Left forelimb (tissue), 1 donor: Measurements from ENCODE around the gene NEU2.

Experiments
- DNase-seq: peaks from one replicate; pipeline ENCODE4 v3.0.0-alpha.2; 2018; ENCODE audit warnings: low spot score

Gene NEU2

DNA sequence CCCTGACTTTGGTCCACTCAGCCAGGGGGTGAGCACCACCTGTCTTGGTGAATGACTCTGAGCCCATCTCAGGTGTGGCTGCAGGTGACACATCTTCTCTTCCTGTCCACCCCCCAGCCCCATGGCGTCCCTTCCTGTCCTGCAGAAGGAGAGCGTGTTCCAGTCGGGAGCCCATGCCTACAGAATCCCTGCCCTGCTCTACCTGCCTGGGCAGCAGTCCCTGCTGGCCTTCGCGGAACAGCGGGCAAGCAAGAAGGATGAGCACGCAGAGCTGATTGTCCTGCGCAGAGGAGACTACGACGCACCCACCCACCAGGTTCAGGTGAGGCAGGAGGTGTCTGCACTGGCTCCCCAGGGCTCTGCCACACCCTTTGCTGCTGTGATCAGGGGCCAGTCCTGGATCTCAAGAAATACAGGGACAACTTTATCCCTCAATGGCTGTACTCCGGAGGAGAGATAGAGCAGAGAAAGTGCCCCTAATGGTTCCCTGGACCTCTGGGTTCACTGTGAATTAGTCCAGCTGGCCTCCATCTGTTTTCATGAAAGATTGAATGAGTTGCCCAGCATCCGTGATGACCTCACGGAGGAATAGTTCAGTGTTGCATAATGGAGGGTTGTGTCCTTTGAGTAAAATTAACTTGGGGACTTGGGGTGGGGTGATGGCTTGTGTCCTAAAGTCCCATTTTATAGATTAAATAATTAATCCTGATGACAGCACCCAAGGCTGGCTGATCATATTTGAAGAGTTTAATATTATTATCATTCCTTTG, at the start of gene NEU2:
NEU2 (plus strand) TSS at position 122 of the 770 bp plus-strand sequence; CDS start at position 122, 0 bp downstream.
- DNase-seq = no peak

DNA sequence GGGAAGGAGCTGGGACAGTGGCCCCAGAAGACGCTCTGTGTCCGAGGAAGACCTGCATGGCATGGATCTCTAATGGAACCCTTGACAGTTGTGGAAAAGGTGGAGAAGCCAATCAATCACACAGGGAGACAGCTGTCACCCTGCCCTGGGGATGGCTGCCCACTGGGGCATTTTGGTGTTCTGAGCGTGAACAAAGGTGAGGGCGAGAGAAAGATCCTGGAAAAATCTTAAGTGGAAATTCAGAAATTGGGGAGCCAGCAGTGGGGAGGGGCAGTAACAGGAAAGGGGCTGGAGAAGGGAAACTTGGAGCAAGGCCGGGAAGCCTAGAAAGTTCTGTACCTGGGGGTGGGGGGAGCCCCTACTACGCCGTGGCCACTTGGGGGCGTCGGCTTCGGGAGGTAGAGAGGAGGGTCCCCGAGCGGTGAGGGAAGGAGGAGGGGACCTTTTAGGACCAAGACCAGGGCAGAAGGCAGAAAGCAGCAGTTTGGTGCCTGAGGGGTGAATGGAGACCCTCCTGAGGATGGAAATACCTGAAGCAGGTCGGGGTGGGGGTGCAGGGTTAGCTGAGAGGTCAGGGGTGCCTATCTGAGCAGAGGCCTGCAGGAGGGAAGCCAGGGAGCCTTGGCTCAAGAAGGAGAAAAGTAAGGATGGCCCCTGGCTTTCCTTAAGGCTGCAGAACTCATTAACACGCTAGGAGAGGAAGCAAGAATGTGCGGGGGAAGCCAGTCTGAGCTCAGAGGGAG, 49.4 kb upstream of the NEU2 start:
- no peak for DNase-seq

DNA sequence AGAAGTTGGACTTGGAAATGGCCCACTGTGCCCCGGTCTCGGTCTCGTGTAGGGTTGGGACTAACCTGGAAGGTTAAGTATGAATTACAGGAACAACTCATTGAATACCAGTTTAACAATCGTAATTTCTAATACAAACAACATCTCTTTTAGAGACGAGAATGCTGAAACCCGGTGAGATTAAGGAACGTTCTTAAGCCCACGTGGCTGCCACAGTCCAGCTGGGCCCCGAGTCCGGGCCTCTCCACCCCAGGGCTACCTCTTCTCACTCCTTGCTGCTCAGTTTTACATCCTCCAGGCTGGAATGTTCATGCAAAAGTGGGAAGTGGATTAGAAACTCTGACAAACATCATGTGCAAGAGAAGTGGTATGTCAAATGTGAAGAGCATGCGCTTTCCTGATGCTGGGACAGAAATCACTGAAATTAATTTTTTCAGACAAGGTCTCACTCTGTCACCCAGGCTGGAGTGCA, 48.8 kb upstream of the NEU2 start:
- no peak for DNase-seq

DNA sequence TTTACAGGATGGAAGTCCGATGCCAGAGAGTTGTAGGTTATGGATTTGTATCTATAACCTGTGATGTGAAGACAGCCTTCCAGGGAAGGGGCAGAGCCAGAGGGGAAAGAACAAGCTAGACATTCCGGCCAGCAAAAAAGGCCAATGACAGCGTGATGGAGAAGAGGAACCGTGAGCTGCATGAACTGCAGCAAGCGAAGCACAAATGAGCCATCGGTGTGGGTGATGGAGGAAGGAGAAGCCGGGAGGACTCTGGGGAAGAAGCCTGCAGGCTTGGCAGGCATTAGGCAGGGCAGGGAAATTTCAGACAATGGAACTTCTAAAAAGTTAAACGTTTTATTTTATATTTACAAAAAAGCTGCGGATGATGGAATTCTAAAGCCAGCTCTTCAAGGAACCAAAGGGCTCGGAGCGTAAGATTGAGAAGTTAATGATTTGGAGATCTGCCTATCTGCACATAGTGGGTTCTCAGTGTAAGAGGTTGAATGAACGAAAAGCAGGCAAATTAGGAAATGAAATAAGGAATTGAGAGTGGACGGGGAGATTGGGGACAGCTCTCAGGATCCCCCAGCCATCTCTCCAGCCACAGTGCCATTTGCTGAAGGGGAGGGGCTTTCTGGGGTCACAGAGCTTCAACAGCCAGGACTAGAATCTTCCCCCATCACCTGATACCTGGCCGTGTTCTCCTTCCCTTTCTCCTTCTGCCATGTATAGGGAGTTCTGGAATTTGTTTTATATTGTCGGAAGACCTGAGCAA, 47.8 kb upstream of the NEU2 start:
- no peak for DNase-seq

DNA sequence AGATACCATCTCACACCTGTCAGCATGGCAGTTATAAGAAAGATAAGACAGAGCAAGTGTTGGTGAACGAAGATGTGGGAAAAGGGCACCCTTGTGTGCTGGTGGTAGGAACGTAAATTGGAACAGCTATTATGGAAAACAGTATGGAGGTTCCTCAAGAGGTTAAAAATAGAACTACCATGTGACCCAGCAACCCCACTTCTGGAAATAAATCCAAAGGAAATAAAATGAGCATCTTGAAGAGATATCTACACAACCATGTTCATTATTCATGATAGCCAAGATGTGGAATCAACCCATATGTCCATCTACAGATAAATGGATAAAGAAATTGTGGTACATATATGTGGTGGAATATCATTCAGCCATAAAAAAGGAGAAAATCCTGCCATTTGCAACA, 46.3 kb upstream of the NEU2 start:
- no peak for DNase-seq

DNA sequence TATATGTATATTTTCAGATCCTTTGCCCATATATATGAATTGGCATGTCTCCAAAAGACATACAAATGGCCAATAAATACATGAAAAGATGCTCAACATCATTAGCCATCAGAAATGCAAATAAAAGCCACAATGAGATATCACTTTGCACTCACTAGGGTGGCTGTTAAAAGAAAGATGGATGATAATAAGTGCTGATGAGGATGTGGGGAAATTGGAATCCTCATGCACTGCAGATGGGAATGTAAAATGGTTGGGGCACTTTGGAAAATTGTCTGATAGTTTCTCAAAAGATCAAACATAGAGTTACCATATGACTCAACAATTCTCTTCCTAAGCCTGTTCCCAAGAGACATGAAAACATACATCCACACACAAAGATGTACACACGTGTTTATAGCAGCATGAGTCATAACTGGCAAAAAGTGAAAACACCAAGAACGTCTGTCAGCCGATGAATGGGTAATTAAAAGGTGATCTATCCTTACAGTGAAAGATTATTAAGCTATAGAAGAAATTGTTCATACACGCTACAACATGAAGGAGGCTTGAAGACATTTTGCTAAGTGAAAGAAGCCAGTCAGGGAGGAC, 39.1 kb upstream of the NEU2 start:
- no peak for DNase-seq

DNA sequence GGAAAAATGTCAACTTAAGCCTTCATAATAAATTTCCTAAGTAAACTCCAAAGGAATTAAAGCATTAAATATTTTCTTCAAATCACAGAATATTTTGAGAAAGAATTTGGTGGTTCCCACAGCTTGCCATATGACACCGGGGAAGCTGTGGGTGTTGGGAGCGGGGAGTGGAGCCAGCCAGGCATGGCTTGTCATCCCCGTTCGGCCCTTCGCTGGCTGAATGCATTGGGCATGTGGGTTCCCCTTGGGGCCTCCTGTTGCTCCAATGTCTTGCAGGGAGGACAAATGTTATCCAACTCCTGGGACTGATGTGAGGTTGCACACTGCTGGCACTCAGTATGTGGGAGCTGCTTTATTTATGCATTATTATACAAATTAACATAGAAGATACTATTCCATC, 38.0 kb upstream of the NEU2 start:
- no peak for DNase-seq

DNA sequence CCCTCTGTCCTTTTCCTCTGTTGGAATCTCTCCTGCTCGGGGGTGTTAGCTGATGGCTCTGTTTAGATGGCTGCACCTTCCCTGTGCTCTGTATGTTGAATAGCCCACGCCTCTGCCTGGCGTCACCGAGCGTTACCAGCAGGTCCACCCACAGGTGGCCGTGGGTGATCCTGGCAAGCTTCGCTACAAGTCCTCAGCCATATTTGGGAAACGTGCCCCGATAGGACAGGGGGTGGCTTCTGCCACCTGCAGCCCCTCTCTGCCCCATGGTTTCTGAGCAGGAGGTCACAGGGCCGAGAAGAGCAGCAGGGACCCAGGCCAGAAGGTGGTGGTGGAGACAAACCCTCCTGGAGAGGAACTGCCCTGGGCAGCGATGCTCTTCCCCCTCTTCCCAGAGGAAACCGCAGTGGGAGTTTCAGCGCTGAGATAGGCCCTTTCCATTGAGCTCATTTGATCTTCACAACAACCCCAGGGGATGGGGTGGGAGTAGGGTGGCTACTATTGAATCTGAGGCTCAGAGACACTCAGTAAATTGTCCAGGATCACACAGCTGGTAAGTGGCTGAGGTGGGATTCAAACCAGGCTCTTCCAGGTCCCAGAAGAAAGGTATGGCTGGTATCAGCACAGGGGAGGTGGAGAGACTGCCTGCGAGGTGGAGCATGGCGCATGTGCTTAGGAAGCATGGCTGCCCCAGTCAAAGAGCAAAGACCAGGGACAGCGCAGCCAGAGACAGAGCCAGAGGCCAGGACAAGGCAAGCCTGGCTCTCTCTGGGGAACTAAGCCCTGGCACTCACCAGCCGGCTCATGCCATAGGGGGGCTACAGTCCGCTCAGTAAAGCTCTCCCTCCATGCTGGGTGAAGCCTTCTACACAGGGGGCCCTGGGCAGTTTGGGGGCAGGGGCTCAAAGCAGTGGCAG, 34.5 kb upstream of the NEU2 start:
- DNase-seq = no peak

DNA sequence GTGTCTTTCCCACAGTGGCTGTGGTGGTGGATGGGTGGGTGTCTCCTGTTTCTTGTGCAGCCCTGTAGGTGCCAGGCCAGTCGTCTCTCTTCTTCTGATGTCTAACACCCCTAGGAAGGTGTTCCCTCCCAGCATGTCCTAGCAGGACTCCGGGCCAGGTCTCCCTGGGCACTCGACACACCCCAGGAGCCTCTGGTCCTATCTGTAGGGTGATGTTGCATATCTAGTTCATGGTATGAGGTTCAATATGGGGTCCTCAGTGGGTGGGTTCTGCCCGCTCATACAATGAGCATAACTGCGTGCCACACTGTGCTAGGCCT, 33.8 kb upstream of the NEU2 start:
- DNase-seq = no peak

DNA sequence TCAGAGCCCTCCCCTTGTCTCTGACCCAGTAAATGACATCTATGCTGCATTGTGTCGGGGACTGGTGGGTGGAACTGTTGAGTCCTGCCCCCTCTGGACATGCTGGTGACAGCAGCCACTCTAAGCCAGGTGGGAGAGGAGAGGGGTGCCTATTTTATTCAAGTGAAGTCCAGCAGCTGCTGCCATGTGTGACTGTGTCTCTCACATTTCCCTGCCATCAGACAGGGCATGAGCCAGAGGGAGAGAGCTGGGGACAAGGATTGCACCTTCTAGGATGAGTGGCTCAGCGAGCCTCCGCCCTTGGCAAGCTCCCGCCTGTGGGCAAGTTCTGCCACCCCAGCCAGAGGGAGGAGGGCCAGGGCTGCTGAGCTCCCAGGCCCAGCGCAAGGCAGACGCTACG, 33.1 kb upstream of the NEU2 start:
- DNase-seq = no peak

DNA sequence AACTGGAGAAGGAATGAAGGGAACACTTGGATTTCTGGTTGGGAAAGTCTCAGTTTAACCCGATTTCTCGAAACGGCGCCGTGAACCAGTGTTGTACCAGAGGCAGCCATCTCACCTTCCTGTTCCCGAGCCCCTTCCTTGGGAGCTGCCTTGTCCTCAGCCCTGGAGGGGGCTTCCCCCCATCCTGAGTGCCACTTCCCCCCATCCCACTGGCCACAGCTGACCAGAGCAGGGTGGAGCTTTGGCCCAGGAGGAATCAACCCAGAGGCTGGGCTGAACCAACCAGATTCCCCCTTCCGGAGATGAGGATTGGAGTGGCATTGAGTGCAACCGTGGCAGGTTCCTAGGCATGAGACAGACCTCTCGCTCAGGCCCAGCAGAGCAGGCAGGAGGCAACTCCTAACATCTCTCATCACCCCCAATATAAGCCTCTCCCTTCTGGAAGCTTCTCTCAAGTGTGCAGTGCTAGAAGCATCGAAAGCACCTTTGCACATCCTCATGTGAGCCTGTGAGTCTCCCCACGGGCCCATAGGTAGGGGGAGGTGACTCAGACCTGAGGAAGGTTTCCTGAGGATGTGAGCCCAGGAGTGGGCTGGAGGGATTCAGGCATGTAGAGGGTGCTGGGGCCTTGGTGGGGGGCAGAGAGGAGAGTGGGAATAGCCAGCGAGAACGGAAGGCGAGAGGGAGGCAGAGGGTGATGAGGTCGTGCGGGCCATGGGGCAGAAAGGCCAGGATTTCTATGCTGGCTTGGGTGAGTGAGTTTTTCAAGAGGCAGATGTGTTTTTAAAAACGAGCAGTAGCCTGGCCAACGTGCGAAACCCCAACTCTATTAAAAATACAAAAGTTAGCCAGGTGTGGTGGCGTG, 31.4 kb upstream of the NEU2 start:
- no peak for DNase-seq

DNA sequence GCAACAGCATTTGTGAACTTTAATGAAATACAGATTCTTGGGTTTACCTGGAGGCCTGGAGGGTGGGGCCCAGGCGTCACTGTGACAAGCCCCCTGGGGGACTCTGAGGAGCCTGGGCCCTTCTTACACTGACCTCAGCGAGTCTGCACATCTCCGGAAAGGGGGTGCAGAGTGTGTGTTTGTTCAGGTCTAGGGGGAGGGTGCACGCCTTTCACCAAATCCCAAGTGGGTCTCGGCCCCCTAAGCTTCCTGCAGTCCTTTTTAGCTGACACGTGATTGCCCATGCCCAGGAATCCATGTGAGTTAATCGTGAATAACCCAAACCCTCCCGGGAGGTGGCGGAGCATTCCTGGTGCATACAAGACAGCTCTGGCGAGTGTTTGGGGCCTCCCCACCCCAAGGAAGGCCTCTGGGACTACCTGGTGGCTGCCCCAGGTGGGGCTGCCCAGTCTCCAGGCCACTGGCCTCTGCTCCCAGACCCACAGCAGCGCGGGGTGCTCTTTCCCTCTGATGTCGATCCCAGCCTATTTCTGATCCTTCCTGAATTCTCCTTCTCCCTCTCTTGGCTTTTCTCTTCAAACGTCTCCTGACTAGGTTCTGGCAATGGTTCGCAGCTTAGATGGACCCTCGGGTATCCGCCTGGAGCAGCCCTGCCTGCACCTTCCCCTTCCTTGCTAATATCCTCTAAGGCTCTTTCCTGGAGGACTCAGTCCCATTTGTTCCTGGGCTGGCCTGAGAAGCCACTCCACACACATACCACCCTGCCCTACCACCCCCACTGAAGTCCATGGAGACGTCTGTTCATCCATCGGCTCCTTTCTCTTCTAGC, 29.4 kb upstream of the NEU2 start:
- DNase-seq = no peak

DNA sequence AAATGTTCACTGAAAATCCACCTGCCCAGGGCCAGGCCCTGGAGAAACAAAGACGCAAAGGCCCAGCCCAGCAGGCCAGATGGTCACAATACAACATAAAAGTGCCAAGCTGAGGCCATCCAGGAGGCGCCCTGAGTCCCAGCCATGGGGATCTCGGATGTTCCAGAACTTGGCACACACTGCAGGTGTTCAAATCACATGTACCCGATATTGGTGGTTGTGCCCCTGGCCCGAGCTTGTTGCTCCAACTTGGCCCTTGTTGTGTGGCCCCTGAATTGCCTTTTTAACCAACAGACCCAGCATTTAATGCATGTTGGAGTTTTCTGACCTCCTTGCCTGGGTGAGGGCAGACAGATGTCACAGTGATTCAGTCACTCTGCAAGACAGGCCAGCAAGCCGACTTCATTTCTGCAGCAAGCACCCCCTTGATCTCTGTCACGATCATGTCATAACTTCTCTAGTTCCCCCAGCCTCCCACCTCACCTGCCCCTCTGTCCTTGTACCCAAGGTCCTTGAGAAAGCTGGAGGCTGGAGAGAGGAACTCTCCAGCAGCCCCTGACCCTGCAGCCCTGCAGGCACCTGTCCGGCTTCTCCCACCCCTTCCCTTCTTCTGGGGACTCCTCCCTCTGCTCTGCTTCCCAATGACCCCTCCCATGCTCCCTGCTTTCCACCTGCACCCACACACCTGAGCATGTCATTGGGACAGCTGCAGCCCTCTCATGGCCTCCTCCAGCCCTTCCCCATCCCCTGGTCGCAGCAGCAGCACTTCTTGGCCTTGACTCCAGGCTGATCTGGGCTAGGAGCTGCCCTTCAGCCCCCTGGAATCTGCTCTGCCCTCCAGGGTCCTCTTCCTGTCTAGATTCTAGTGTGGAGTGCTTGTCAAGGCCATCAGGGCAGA, 28.6 kb upstream of the NEU2 start:
- no peak for DNase-seq

DNA sequence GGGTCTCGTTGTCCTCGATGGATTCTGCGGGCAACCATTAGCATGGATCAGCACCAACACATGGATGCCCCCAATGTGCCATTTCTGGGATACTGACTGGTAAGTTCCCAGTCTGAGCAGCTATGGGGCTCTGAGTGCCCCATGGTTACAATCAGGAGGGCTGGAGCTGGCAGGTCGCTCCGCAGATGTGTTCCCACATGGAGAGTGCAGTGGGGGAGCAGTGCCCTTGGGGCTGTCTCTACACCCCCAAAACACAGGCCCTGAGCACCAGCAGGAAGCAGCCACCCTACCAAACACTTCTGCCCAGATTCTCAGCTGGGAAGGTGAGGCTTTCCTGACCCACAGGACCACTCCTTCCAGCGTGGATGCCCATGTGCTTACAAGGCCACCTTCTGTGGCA, 27.4 kb upstream of the NEU2 start:
- DNase-seq = no peak

DNA sequence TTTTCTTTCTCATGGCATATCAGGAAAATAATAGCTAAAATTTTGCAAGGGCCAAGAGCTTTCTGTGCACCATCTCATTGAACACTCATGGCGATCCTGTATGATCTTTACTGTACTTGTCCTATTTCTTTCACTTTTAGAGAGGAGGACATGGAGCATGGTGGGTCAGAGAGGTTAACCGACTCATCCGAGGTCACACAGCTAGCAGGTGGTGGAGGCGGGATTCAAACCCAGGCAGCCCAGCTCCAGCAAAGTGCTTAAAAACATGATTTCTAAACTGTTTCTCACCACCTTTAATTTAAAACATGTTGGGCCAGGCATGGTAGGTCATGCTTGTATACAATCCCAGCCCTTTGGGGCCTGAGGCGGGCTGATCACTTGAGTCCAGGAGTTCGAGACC, 25.8 kb upstream of the NEU2 start:
- no peak for DNase-seq

DNA sequence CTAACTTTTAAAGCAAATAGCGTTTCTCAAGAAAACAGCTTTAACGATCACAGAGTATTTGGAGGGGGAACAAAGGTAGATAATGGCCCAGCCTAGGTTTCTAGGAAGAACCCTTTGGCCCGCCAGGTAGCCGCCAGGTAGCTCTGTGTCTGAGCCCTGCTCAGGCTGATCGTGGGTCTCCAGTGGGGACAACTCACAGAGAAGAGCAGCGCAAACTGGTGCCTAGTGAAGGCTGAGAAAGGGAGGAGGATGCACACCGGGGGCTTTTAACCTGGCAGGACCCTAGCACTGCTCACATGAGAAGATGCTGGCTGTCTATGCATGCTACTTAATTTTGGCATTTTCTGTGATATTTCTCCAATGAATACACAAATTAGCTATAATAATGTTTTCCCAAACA, 25.2 kb upstream of the NEU2 start:
- DNase-seq = no peak

DNA sequence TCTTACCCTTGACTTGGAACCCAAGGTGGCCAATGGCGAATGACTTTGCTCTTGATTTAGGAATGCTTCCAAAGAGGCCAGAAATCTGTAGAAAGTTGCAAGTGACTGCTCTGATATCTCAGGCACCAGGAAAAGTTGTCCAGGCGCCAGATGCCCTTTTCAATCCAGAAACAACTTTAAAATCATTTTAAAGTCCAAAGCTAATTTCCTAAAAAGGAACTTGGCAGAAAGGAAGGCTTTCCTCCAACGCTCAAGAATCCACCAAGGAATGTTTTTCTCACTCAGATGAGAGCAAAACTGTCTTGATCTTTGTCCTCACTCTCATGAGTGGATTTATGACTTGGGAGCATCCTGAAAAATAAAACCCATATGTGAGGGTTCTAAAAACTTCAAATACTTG, 24.7 kb upstream of the NEU2 start:
- no peak for DNase-seq

DNA sequence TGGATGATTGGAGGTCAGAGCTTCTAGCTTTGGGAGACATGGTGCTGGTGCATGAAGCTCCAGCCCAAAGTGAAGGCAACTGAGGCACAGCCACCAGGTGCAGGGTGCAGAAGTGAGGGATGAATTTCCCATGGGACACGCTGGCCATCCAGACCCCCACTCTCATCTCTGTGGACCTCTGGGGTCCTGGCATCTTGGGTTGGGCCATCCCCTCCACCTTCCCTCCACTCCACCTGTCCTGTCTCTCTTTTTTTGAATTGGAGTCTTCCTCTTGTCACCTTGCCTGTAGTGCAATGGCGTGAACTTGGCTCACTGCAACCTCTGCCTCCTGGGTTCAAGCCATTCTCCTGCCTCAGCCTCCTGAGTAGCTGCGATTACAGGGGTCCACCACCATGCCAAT, 22.8 kb upstream of the NEU2 start:
- DNase-seq = no peak
